Coronary artery (tissue), 2 donors: ENCODE data around the gene ANO2.

Source experiments
- DNase-seq: peaks from one replicate; pipeline ENCODE4 v3.0.0-alpha.2; 2017; ENCODE audit warnings: low spot score
- H3K27ac ChIP-seq, 2 donors: fragments of 200-600 bp; sonication (generic); one replicate each; pipeline ENCODE4 v1.5.1; 2016 to 2019
- H3K4me3 ChIP-seq: fragments of 200-600 bp; sonication (generic); 2 replicates; pipeline ENCODE4 v1.5.1; 2016; ENCODE audit warnings: mild to moderate bottlenecking, moderate library complexity
- CTCF ChIP-seq: fragments of 200-600 bp; sonication (generic); IDR thresholded peaks from one replicate; pipeline ENCODE4 v1.5.1; 2019; ENCODE audit warnings: antibody characterized with exemption

Gene ANO2

GRCh38 chr12:5733136-5733755, 211.8 kb downstream of the ANO2 start:
- no peak for DNase-seq
- TF ChIP-seq CTCF: no peak
- H3K4me3 ChIP-seq: no peak overlapping the region
- no peak overlapping the region for H3K27ac ChIP-seq

- no peak for TF ChIP-seq CTCF
- Histone ChIP-seq H3K4me3 (no peak overlapping the region), H3K27ac (no peak overlapping the region)
- no peak for DNase-seq
Observed at GRCh38 chr12:5730962-5731361, 214.1 kb downstream of the ANO2 start.

- TF ChIP-seq CTCF: no peak
- no peak for DNase-seq
- H3K27ac ChIP-seq: no peak overlapping the region
- no peak overlapping the region for H3K4me3 ChIP-seq
Observed at GRCh38 chr12:5723711-5724252, 221.3 kb downstream of the ANO2 start.

DNA sequence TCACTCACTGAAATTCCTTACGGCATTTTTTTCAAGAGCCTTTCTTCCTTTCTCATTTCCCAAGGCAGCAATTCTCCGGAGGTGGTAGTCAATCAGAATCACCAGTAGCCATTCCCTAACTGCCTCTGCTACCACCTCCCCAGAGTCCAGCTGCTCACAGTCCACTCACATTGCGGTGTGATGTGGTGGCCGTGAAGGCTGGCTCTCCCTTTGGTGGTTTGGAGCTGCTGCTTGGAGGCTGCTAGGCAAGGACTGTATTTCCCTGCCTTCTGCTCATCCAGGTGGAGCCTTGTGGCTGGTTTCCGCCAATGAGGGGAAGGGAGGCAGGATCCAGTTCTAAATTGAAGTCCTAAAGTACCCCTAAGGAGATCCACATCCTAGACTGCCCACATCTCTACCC, 222.0 kb downstream of the ANO2 start:
- no peak for DNase-seq
- TF ChIP-seq CTCF: no peak

GRCh38 chr12:5720381-5721005, 224.6 kb downstream of the ANO2 start:
- H3K4me3 ChIP-seq: no peak overlapping the region
- TF ChIP-seq CTCF: no peak
- DNase-seq: no peak
- peak overlapping the region in 1 of 2 donors; percentile 31 for H3K27ac ChIP-seq

More for the DNA sequence above, 222.0 kb downstream of the ANO2 start:
- H3K4me3 ChIP-seq: no peak overlapping the region
- H3K27ac ChIP-seq: no peak overlapping the region

GRCh38 chr12:5718680-5719079, 226.4 kb downstream of the ANO2 start:
- TF ChIP-seq CTCF: no peak
- DNase-seq: no peak
- Histone ChIP-seq H3K27ac (no peak overlapping the region), H3K4me3 (no peak overlapping the region)

GRCh38 chr12:5718073-5718472, 227.0 kb downstream of the ANO2 start:
- Histone ChIP-seq H3K27ac (no peak overlapping the region), H3K4me3 (no peak overlapping the region)
- no peak for DNase-seq
- no peak for TF ChIP-seq CTCF
